Thyroid gland (tissue), 4 donors: ENCODE data around the gene OR10A6. TPM values are rescaled to one million over a fixed set of nuclear protein-coding genes. Genes with fewer than 3 reads are reported as not detected.

Experiments used
- DNase-seq, 2 donors: peaks; one replicate each; pipeline ENCODE4 v3.0.0-alpha.2; 2019
- H3K27ac ChIP-seq, 3 donors: fragments of 200-600 bp; sonication (generic); 1 replicate in 2 of 3; 2 replicates in 1 of 3; pipeline ENCODE4 v1.5.1; 2016 to 2019; ENCODE audit warnings: mild to moderate bottlenecking in 1 of 3, moderate library complexity in 1 of 3
- H3K27me3 ChIP-seq: fragments of 200-600 bp; sonication (generic); one replicate; pipeline ENCODE4 v1.5.1; 2019
- H3K36me3 ChIP-seq, 2 donors: fragments of 200-600 bp; sonication (generic); one replicate each; pipeline ENCODE4 v1.5.1; 2016 to 2019
- H3K4me1 ChIP-seq, 2 donors: fragments of 200-600 bp; sonication (generic); one replicate each; pipeline ENCODE4 v1.5.1; 2017 to 2019
- H3K4me3 ChIP-seq, 3 donors: fragments of 200-600 bp; sonication (generic); replicated peaks in 1 of 3; 1 replicate in 2 of 3; 2 replicates in 1 of 3; pipeline ENCODE4 v1.5.1; 2016; ENCODE audit warnings: mild to moderate bottlenecking in 1 of 3
- H3K9me3 ChIP-seq: fragments of 200-600 bp; sonication (generic); one replicate; pipeline ENCODE4 v1.5.1; 2017
- POLR2A ChIP-seq, 2 donors: fragments of 450-650 bp; IDR thresholded peaks; one replicate each; pipeline ENCODE4 v1.6.1; 2017; ENCODE audit warnings: antibody characterized with exemption in 2 of 2, mild to moderate bottlenecking in 2 of 2, moderate library complexity in 1 of 2
- WGBS, 2 donors: methylation state at CpG; one replicate each; pipeline ENCODE4 v1.1.5; 2017; 5-methylcytosine and 5-hydroxymethylcytosine counted together
- intact Hi-C: fragments of 100-400 bp; cut with DNase I; formaldehyde crosslinking; loops from one replicate; pipeline ENCODE4 v1.15.1; 2023
- total RNA-seq, 4 donors: library from RNA; depleted of rRNA; stranded (reverse); fragments of >200 nt; gene quantifications; one replicate each; pipeline ENCODE4 v1.2.3, GENCODE V29; 2016
- TF ChIP-seq, protein P1 (sequence below), 6 experiments: fragments of 200-600 bp in 3 of 6; fragments of 450-650 bp in 3 of 6; sonication (generic) in 3 of 6; IDR thresholded peaks; one replicate each; pipeline ENCODE4 v1.5.1; 2016 to 2019; ENCODE audit warnings: antibody characterized with exemption in 6 of 6, mild to moderate bottlenecking in 2 of 6, inconsistent platforms in 1 of 6, moderate library complexity in 1 of 6

The OR10A6 gene
- total RNA-seq = not detected

DNA sequence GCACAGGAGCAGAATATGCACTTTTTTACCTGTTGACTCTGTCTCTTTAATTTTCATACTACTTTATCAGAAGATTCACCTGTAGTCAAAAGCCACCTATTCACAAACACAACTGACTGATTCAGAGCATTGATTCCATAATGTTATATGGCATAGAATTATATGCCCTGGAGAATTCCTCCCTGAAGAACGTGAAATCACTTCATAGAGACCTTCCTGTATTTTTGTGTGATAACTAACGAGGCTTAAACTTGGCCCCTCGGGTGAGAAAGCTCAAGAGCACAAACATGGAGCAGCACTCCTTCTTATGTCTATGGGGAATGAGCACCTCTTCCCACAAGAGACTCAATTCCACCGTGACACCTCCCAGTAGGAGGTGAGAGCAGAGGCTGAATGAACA is at the start of gene OR10A6:
Gene OR10A6, minus strand, starts transcription at position 101 of the 400 bp plus-strand sequence. CDS start 2,606 bp downstream, outside the sequence.
- H3K4me3 ChIP-seq = no peak within 1 kb of the TSS
- no peaks in the 10 kb centered on the region for H3K9me3 ChIP-seq
- 70 to 72% methylated on average over 4 of the region's 4 CpGs for WGBS, 2 donors
- TF ChIP-seq, protein P1, sequence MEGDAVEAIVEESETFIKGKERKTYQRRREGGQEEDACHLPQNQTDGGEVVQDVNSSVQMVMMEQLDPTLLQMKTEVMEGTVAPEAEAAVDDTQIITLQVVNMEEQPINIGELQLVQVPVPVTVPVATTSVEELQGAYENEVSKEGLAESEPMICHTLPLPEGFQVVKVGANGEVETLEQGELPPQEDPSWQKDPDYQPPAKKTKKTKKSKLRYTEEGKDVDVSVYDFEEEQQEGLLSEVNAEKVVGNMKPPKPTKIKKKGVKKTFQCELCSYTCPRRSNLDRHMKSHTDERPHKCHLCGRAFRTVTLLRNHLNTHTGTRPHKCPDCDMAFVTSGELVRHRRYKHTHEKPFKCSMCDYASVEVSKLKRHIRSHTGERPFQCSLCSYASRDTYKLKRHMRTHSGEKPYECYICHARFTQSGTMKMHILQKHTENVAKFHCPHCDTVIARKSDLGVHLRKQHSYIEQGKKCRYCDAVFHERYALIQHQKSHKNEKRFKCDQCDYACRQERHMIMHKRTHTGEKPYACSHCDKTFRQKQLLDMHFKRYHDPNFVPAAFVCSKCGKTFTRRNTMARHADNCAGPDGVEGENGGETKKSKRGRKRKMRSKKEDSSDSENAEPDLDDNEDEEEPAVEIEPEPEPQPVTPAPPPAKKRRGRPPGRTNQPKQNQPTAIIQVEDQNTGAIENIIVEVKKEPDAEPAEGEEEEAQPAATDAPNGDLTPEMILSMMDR (IDR thresholded peaks at IDR 0.05) = no peak
- TF ChIP-seq POLR2A (IDR thresholded peaks at IDR 0.05) = no peak
- intact Hi-C loops = no loop called here
- no peak within 1 kb of the TSS for H3K27ac ChIP-seq
- H3K36me3 ChIP-seq = no peaks in the 10 kb centered on the region
- no peak for DNase-seq
- H3K4me1 ChIP-seq = no peaks in the 10 kb centered on the region
- H3K27me3 ChIP-seq = no peaks in the 10 kb centered on the region

GRCh38 chr11:7977232-7977917 is 46.3 kb upstream of the OR10A6 start:
- no peak for DNase-seq
- Histone ChIP-seq H3K36me3 (no peaks in the 10 kb centered on the region), H3K4me1 (no peaks in the 10 kb centered on the region), H3K27ac (no peak overlapping the region), H3K9me3 (no peaks in the 10 kb centered on the region), H3K4me3 (no peak overlapping the region), H3K27me3 (no peaks in the 10 kb centered on the region)
- intact Hi-C loops = no loop called here
- WGBS, 2 donors = 71 to 76% methylated on average over 5 of the region's 5 CpGs
- TF ChIP-seq, protein P1 (IDR thresholded peaks at IDR 0.05) = no peak
- no peak for TF ChIP-seq POLR2A (IDR thresholded peaks at IDR 0.05)

GRCh38 chr11:7974668-7975067 is 43.6 kb upstream of the OR10A6 start:
- Histone ChIP-seq H3K36me3 (no peaks in the 10 kb centered on the region), H3K4me1 (no peaks in the 10 kb centered on the region), H3K27ac (no peak overlapping the region), H3K27me3 (no peaks in the 10 kb centered on the region), H3K9me3 (no peaks in the 10 kb centered on the region), H3K4me3 (no peak overlapping the region)
- no peak for TF ChIP-seq POLR2A (IDR thresholded peaks at IDR 0.05)
- intact Hi-C loops = no loop called here
- WGBS, 2 donors = 76 to 88% methylated on average over 2 of the region's 2 CpGs
- DNase-seq = no peak

DNA sequence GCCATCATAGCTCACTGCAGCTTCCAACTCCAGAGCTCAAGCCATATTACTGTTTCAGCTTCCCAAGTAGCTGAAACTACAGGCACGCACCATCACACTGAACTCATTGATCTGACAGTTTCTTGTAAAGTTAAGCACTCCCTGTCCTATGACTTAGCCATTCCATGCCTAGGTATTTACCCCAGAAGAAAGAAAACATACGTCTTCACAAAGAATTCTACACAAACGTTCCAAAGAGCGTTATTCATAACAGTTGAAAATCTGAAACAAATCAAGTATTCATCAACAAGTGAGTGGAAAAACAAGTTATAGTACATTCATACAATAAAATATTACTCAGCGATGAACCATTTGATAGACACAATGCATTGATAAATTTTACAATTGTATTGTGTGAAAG is 41.9 kb upstream of the OR10A6 start:
- TF ChIP-seq POLR2A (IDR thresholded peaks at IDR 0.05) = no peak
- TF ChIP-seq, protein P1 (IDR thresholded peaks at IDR 0.05) = no peak
- no peak overlapping the region for H3K27ac ChIP-seq
- no peaks in the 10 kb centered on the region for H3K4me1 ChIP-seq
- WGBS, 2 donors = 87 to 90% methylated on average over 5 of the region's 5 CpGs
- no peaks in the 10 kb centered on the region for H3K9me3 ChIP-seq
- no peaks in the 10 kb centered on the region for H3K27me3 ChIP-seq
- intact Hi-C loops = no loop called here
- H3K36me3 ChIP-seq = no peaks in the 10 kb centered on the region
- no peak for DNase-seq
- no peak overlapping the region for H3K4me3 ChIP-seq

DNA sequence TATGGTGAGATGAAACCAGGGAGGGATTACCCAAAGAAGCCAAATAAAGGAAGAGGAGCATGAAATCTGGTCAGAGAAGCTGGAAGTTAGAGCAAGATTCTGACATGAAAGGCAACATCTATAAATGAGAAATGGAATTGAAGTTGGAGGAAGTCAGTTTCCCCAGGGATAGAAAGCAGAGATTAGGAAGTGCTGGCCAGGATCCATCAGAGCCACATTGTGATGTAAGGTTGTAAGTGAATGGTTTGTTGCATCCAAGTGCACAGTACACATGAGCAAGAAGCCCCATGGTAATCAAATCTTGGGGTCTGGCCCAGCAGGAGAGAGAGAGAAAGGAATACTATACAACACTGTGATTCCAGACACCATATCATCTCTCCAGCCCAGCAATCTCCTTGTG is 40.8 kb upstream of the OR10A6 start:
- Histone ChIP-seq H3K4me1 (no peaks in the 10 kb centered on the region), H3K27ac (no peak overlapping the region), H3K4me3 (no peak overlapping the region), H3K27me3 (no peaks in the 10 kb centered on the region), H3K36me3 (no peaks in the 10 kb centered on the region), H3K9me3 (no peaks in the 10 kb centered on the region)
- intact Hi-C loops = no loop called here
- TF ChIP-seq, protein P1 (IDR thresholded peaks at IDR 0.05) = no peak
- TF ChIP-seq POLR2A (IDR thresholded peaks at IDR 0.05) = no peak
- no peak for DNase-seq
